HepG2 (cell line): ENCODE results near the gene OCSTAMP. TPM values are rescaled to one million over a fixed set of nuclear protein-coding genes. Genes with fewer than 3 reads are reported as not detected.

Experiments used
- ATAC-seq: fragments of 200-7000 bp; cut with Tn5 transposase; 3 replicates; pipeline ENCODE4 v1.9.1; 2020; ENCODE audit warnings: mild to moderate bottlenecking, moderate library complexity
- BruUV-seq: library from RNA; stranded (reverse); fragments of 400-500 nt; replicated peaks from 2 replicates; lab custom pipeline; 2021; lab: Mats Ljungman, UMichigan
- CTCF ChIA-PET: fragments of 300-600 bp; formaldehyde crosslinking; extraction: SDS; loops from one replicate; lab custom pipeline; 2021; ENCODE audit warnings: low total read pairs, inconsistent platforms, low intra/inter-chr PET ratio; lab: Yijun Ruan, JAX
- POLR2A ChIA-PET: fragments of 350-600 bp; sonication (Branson Sonifier 250); formaldehyde crosslinking; loops from one replicate; lab custom pipeline; 2020; ENCODE audit warnings: antibody characterized with exemption, inconsistent platforms; lab: Yijun Ruan, JAX
- DNase-seq: peaks from one replicate; pipeline ENCODE4 v3.0.0-alpha.2; 2015; ENCODE audit warnings: low spot score
- FAIRE-seq: peaks from 3 replicates; lab custom pipeline; 2011; peaks lifted over from hg19 to GRCh38; lab: Jason Lieb, UNC
- H2AFZ ChIP-seq: one replicate; pipeline ENCODE4 v1.6.1; 2011; ENCODE audit warnings: low read length, inconsistent platforms
- H3K27ac ChIP-seq: fragments of 300-600 bp; 3 replicates; pipeline ENCODE4 v1.8.0; 2011; ENCODE audit warnings: mixed run types, mild to moderate bottlenecking, mixed read lengths, low read length, inconsistent platforms; ENCODE audit not compliant: insufficient read depth; ENCODE audit errors: extremely low read length
- H3K27me3 ChIP-seq, 2 experiments: fragments of 200-600 bp in 1 of 2; 2 replicates in 1 of 2; 3 replicates in 1 of 2; pipeline versions ENCODE4 v1.6.0 to v1.8.0; 2011; ENCODE audit warnings: low read length in 2 of 2, mild to moderate bottlenecking in 2 of 2, moderate library complexity in 2 of 2, inconsistent platforms in 1 of 2; ENCODE audit not compliant: insufficient read depth in 2 of 2, control insufficient read depth in 1 of 2
- H3K36me3 ChIP-seq, 2 experiments: fragments of 200-600 bp in 1 of 2; replicated peaks in 1 of 2; 2 replicates in 1 of 2; 3 replicates in 1 of 2; pipeline versions ENCODE4 v1.5.1 to v1.8.0; 2011; ENCODE audit warnings: low read length in 2 of 2, inconsistent platforms in 1 of 2; ENCODE audit not compliant: insufficient read depth in 2 of 2, control insufficient read depth in 1 of 2
- H3K4me1 ChIP-seq: 2 replicates; pipeline ENCODE4 v1.5.1; 2012; ENCODE audit warnings: low read length, inconsistent platforms; ENCODE audit not compliant: insufficient read depth
- H3K4me2 ChIP-seq: 2 replicates; pipeline ENCODE4 v1.6.0; 2011; ENCODE audit warnings: low read depth, low read length, inconsistent platforms
- H3K4me3 ChIP-seq, 3 experiments: fragments of 200-600 bp in 1 of 3; sonication (generic), shearing (Covaris generic) in 1 of 3; replicated peaks in 1 of 3; 2 replicates each; pipeline ENCODE4 v1.5.1; 2011 to 2016; ENCODE audit warnings: low read length in 3 of 3, inconsistent platforms in 2 of 3, low read depth in 2 of 3, mild to moderate bottlenecking in 2 of 3, control low read depth in 1 of 3, mixed read lengths in 1 of 3; ENCODE audit not compliant: insufficient read depth in 1 of 3
- H3K79me2 ChIP-seq: one replicate; pipeline ENCODE4 v1.6.1; 2011; ENCODE audit warnings: low read length, inconsistent platforms; ENCODE audit not compliant: insufficient read depth
- H3K9ac ChIP-seq: 2 replicates; pipeline ENCODE4 v1.6.0; 2011; ENCODE audit warnings: mild to moderate bottlenecking, low read depth, low read length, inconsistent platforms; ENCODE audit not compliant: insufficient read depth
- H3K9me3 ChIP-seq: 2 replicates; pipeline ENCODE4 v1.5.1; 2012; ENCODE audit warnings: mild to moderate bottlenecking, low read length
- H4K20me1 ChIP-seq: 2 replicates; pipeline ENCODE4 v1.6.0; 2011; ENCODE audit warnings: inconsistent platforms, mild to moderate bottlenecking, low read length, moderate library complexity; ENCODE audit not compliant: insufficient read depth
- AHR ChIP-seq: IDR thresholded peaks from 2 replicates; pipeline ENCODE4 v1.6.1; 2018; ENCODE audit warnings: missing genetic modification reagents, missing compliant biosample characterization
- GLI4 ChIP-seq: sonication (generic); formaldehyde crosslinking; IDR thresholded peaks from 2 replicates; pipeline ENCODE4 v1.5.1; 2020; ENCODE audit warnings: missing genetic modification reagents, mild to moderate bottlenecking, moderate library complexity, borderline replicate concordance
- HCFC1 ChIP-seq: fragments of 150-350 bp; IDR thresholded peaks from 2 replicates; pipeline ENCODE4 v1.6.1; 2014; ENCODE audit warnings: low read depth, low read length
- JUN ChIP-seq: sonication (generic); formaldehyde crosslinking; IDR thresholded peaks from 2 replicates; pipeline ENCODE4 v1.4.0; 2020; ENCODE audit warnings: mild to moderate bottlenecking, missing genetic modification reagents
- MAFF ChIP-seq: IDR thresholded peaks from 2 replicates; pipeline ENCODE4 v1.6.1; 2011; ENCODE audit warnings: low read depth, low read length, improper control_type of control experiment
- MAFG ChIP-seq: sonication (generic); formaldehyde crosslinking; IDR thresholded peaks from 2 replicates; pipeline ENCODE4 v1.5.1; 2020; ENCODE audit warnings: mild to moderate bottlenecking, missing genetic modification reagents
- MAFK ChIP-seq, 2 experiments: IDR thresholded peaks in 1 of 2; conservative IDR thresholded peaks in 1 of 2; 2 replicates each; pipeline ENCODE4 v1.6.1; 2011; ENCODE audit warnings: improper control_type of control experiment in 2 of 2, low read length in 2 of 2
- MYC ChIP-seq: sonication (generic); formaldehyde crosslinking; IDR thresholded peaks from 2 replicates; pipeline ENCODE4 v1.9.0; 2021; ENCODE audit warnings: missing genetic modification reagents, borderline replicate concordance
- PPARG ChIP-seq: conservative IDR thresholded peaks from 2 replicates; pipeline ENCODE4 v1.6.1; 2016; ENCODE audit warnings: missing biosample characterization, missing genetic modification reagents
- TOPORS ChIP-seq: sonication (generic); formaldehyde crosslinking; IDR thresholded peaks from 2 replicates; pipeline ENCODE4 v1.8.0; 2023; ENCODE audit warnings: mild to moderate bottlenecking, missing genetic modification reagents
- ZBTB26 ChIP-seq: IDR thresholded peaks from 2 replicates; pipeline ENCODE4 v1.6.1; 2016; ENCODE audit warnings: missing compliant biosample characterization, missing genetic modification reagents, borderline replicate concordance
- ZNF142 ChIP-seq: sonication (generic); formaldehyde crosslinking; IDR thresholded peaks from 2 replicates; pipeline ENCODE4 v1.4.0; 2020; ENCODE audit warnings: missing genetic modification reagents
- ZNF558 ChIP-seq: sonication (generic); formaldehyde crosslinking; IDR thresholded peaks from 2 replicates; pipeline ENCODE4 v1.9.0; 2022; ENCODE audit warnings: mild to moderate bottlenecking, missing genetic modification reagents, borderline replicate concordance
- ZNF781 ChIP-seq: sonication (generic); formaldehyde crosslinking; IDR thresholded peaks from 2 replicates; pipeline ENCODE4 v1.5.1; 2020; ENCODE audit warnings: borderline replicate concordance, mild to moderate bottlenecking, missing genetic modification reagents; ENCODE audit errors: not compliant biosample characterization
- WGBS: methylation state at CpG from one replicate; pipeline ENCODE4 v1.1.6; 2017; ENCODE audit warnings: low lambda C conversion rate; 5-methylcytosine and 5-hydroxymethylcytosine counted together
- in situ Hi-C: cut with HindIII; loops from 2 replicates; pipeline ENCODE4 v1.10.0; 2017; ENCODE audit warnings: low pct_unique_long_range_greater_than_20kb; ENCODE audit not compliant: extremely low pct_ligation_motif_present
- intact Hi-C: fragments of 100-400 bp; cut with micrococcal nuclease; formaldehyde crosslinking; loops from one replicate; pipeline ENCODE4 v1.10.0; 2022; ENCODE audit not compliant: unreplicated experiment
- polyA plus RNA-seq, 8 experiments: library from polyadenylated mRNA; depleted of rRNA in 3 of 8; stranded (reverse) in 7 of 8; unstranded in 1 of 8; fragments of >200 nt; fragmentation: Illumina TruSeq in 4 of 8; extraction: Trizol in 4 of 8; gene quantifications; 2 replicates each; pipeline versions ENCODE4 v1.2.1 to v1.2.3, GENCODE V29; 2011 to 2016; ENCODE audit warnings: low read depth in 4 of 8, missing spikeins in 1 of 8, mixed read lengths in 1 of 8; ENCODE audit not compliant: insufficient read depth in 1 of 8
- total RNA-seq, 5 experiments: library from RNA; depleted of rRNA; stranded (reverse); fragments of >200 nt; fragmentation: Illumina TruSeq; extraction: Trizol; gene quantifications; 2 replicates each; pipeline ENCODE4 v1.2.3, GENCODE V29; 2016; ENCODE audit warnings: low read depth in 1 of 5

The OCSTAMP gene
- total and polyA plus RNA-seq, 2 of the 13 experiments (the other 11 are each of a cell fraction or from before 2014, with no cell fraction given): not detected

GRCh38 chr20:46564241-46564957, 13.9 kb upstream of the OCSTAMP start (continued):
- TF ChIP-seq TOPORS (CRISPR knock-in tag): no peak
- TF ChIP-seq JUN (CRISPR knock-in tag): 0 out of 2 replicates have a peak, but pooled peaks have one; percentile 49

DNA sequence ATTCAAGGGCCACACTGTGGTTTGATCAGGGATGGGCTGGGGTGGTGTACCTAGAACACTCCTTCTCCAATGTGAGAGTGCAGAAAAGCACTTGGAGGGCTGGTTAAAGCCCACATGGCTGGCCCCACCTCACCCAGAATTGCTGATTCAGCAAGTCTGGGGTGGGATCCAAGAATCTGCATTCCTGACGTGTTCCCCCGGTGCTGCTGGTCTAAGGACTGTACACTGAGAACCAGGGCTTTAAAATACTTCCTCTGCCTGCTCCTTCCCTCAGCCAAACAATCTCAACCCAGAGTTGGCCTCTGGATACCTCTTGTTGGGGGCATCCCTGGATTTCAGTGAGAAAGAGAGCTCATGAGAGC, 13.4 kb upstream of the OCSTAMP start:
- Histone ChIP-seq H2AFZ (no peak overlapping the region), H3K4me3 (no peak overlapping the region), H3K79me2 (no peaks in the 10 kb centered on the region), H3K4me2 (no peak overlapping the region), H3K27me3 (no peaks in the 10 kb centered on the region), H3K9me3 (no peaks in the 10 kb centered on the region), H4K20me1 (no peaks in the 10 kb centered on the region), H3K36me3 (no peaks in the 10 kb centered on the region; a peak in 1 of 5 replicates), H3K4me1 (peaks cover 71% of the 10 kb centered on the region), H3K27ac (peak overlapping the region; percentile 55), H3K9ac (0 out of 2 replicates have a peak overlapping the region, but pooled peaks have one; percentile 2)
- intact Hi-C loops: loop anchor here (2.0 kb wide), 1 partner anchor 43 kb away; no protein-coding TSS in a partner anchor
- in situ Hi-C loops: loop anchor here (5.0 kb wide), 1 partner anchor 118 kb away; no protein-coding TSS in a partner anchor
- ChIA-PET CTCF (interaction anchor here (1.7 kb wide), 1 partner anchor 117 kb away, joined by 5 read pairs; no protein-coding TSS in a partner anchor), POLR2A (interaction anchor here (0.6 to 1.8 kb wide), 3 partner anchors 11 to 111 kb away, joined by 3 to 4 read pairs (median 3); no protein-coding TSS in a partner anchor)
- TF ChIP-seq ZBTB26 (CRISPR knock-in tag): 0 out of 2 replicates have a peak, but pooled peaks have one; percentile 11
- no peak for TF ChIP-seq AHR
- 0 out of 2 replicates have a peak, but pooled peaks have one; percentile 47 for TF ChIP-seq GLI4 (CRISPR knock-in tag)
- TF ChIP-seq MAFG: peak; percentile 93
- TF ChIP-seq ZNF142 (CRISPR knock-in tag): 0 out of 2 replicates have a peak, but pooled peaks have one; percentile 28
- no peak for TF ChIP-seq PPARG
- TF ChIP-seq ZNF781: no peak
- peak; percentile 100 for TF ChIP-seq MAFK (conservative IDR thresholded peaks at IDR 0.05 in 1 of 2, IDR thresholded peaks at IDR 0.05 in 1 of 2; ENCODE audit: low read length in 2 of 2)
- 0 out of 2 replicates have a peak, but pooled peaks have one; percentile 16 for TF ChIP-seq MYC (CRISPR knock-in tag)
- peak; percentile 100 for TF ChIP-seq MAFF
- no peak for TF ChIP-seq ZNF558
- TF ChIP-seq HCFC1: 0 out of 2 replicates have a peak, but pooled peaks have one; percentile 19
- 100% methylated on average over 2 of the region's 2 CpGs for WGBS
- BruUV-seq: no TSS peak
- DNase-seq (no peak), FAIRE-seq (no peak), ATAC-seq (no peak)
